Caco-2 (cell line): Measurements from ENCODE around the gene PHEX. TPM values are rescaled to one million over a fixed set of nuclear protein-coding genes. Genes with fewer than 3 reads are reported as not detected.

Source experiments
- BruUV-seq: library from RNA; stranded (reverse); fragments of 400-500 nt; replicated peaks from 2 replicates; lab custom pipeline; 2021; lab: Mats Ljungman, UMichigan
- CTCF ChIA-PET: fragments of 300-600 bp; sonication (Branson Sonifier 250); formaldehyde crosslinking; loops from one replicate; lab custom pipeline; 2022; ENCODE audit warnings: antibody characterized with exemption; lab: Charles Lee
- POLR2A ChIA-PET: fragments of 300-600 bp; sonication (Branson Sonifier 250); formaldehyde crosslinking; loops from one replicate; lab custom pipeline; 2022; ENCODE audit warnings: antibody characterized with exemption; lab: Charles Lee
- DNase-seq, 2 experiments: peaks; one replicate each; pipeline versions ENCODE4 v3.0.0 to v3.0.0-alpha.2; 2020 to 2022
- H3K27me3 ChIP-seq: replicated peaks from 2 replicates; pipeline ENCODE4 v1.6.0; 2011; ENCODE audit warnings: low read length; ENCODE audit not compliant: control insufficient read depth, insufficient read depth
- H3K36me3 ChIP-seq: 2 replicates; pipeline ENCODE4 v1.5.1; 2011; ENCODE audit warnings: low read length; ENCODE audit not compliant: control insufficient read depth, insufficient read depth
- H3K4me1 ChIP-seq: fragments of 250-450 bp; sonication (Bioruptor Pico); 2 replicates; pipeline ENCODE4 v1.5.1; 2020; ENCODE audit warnings: mild to moderate bottlenecking
- H3K4me3 ChIP-seq: 2 replicates; pipeline ENCODE4 v1.5.1; 2011; ENCODE audit warnings: low read depth, mild to moderate bottlenecking, control low read depth, low read length
- H3K9me3 ChIP-seq: fragments of 250-450 bp; sonication (Bioruptor Pico); 2 replicates; pipeline ENCODE4 v1.5.1; 2020; ENCODE audit warnings: mild to moderate bottlenecking, moderate library complexity
- H3K27ac Mint-ChIP-seq: one replicate; pipeline ENCODE4 v1.8.0; 2022; ENCODE audit warnings: mixed read lengths; ENCODE audit not compliant: unreplicated experiment
- H3K27me3 Mint-ChIP-seq: one replicate; pipeline ENCODE4 v1.8.0; 2022; ENCODE audit warnings: mixed read lengths; ENCODE audit not compliant: insufficient read depth, unreplicated experiment
- H3K36me3 Mint-ChIP-seq: one replicate; pipeline ENCODE4 v1.8.0; 2022; ENCODE audit warnings: mild to moderate bottlenecking, mixed read lengths; ENCODE audit not compliant: insufficient read depth, unreplicated experiment
- H3K4me1 Mint-ChIP-seq: one replicate; pipeline ENCODE4 v1.8.0; 2022; ENCODE audit warnings: low read depth, mixed read lengths; ENCODE audit not compliant: unreplicated experiment
- H3K4me3 Mint-ChIP-seq: one replicate; pipeline ENCODE4 v1.8.0; 2022; ENCODE audit warnings: mild to moderate bottlenecking, moderate library complexity, mixed read lengths; ENCODE audit not compliant: unreplicated experiment
- H3K9me3 Mint-ChIP-seq: one replicate; pipeline ENCODE4 v1.8.0; 2022; ENCODE audit warnings: mixed read lengths; ENCODE audit not compliant: unreplicated experiment
- intact Hi-C: fragments of 100-400 bp; cut with micrococcal nuclease; formaldehyde crosslinking; loops from one replicate; pipeline ENCODE4 v1.10.0; 2022; ENCODE audit not compliant: unreplicated experiment
- total RNA-seq: library from RNA; stranded (reverse); gene quantifications from 2 replicates; pipeline ENCODE4 v1.2.3, GENCODE V29; 2022
- TF ChIP-seq, protein P1 (sequence below), 2 experiments: fragments of 200-600 bp in 1 of 2; IDR thresholded peaks; 1 replicate in 1 of 2; 2 replicates in 1 of 2; pipeline versions ENCODE4 v1.5.1 to v1.8.0; 2011 to 2022; ENCODE audit warnings: antibody characterized with exemption in 1 of 2, control low read depth in 1 of 2, inconsistent platforms in 1 of 2, low read depth in 1 of 2, low read length in 1 of 2, mild to moderate bottlenecking in 1 of 2, moderate library complexity in 1 of 2; ENCODE audit not compliant: insufficient read depth in 1 of 2, severe bottlenecking in 1 of 2, unreplicated experiment in 1 of 2

PHEX gene
- total RNA-seq, 1 experiment from 2014 or later: 0.75 TPM

GRCh38 chrX:22004866-22005265 lies 27.3 kb upstream of the PHEX start:
- TF ChIP-seq, protein P1, sequence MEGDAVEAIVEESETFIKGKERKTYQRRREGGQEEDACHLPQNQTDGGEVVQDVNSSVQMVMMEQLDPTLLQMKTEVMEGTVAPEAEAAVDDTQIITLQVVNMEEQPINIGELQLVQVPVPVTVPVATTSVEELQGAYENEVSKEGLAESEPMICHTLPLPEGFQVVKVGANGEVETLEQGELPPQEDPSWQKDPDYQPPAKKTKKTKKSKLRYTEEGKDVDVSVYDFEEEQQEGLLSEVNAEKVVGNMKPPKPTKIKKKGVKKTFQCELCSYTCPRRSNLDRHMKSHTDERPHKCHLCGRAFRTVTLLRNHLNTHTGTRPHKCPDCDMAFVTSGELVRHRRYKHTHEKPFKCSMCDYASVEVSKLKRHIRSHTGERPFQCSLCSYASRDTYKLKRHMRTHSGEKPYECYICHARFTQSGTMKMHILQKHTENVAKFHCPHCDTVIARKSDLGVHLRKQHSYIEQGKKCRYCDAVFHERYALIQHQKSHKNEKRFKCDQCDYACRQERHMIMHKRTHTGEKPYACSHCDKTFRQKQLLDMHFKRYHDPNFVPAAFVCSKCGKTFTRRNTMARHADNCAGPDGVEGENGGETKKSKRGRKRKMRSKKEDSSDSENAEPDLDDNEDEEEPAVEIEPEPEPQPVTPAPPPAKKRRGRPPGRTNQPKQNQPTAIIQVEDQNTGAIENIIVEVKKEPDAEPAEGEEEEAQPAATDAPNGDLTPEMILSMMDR (IDR thresholded peaks at IDR 0.05; ENCODE audit: insufficient read depth in 1 of 2, low read depth in 1 of 2, low read length in 1 of 2, severe bottlenecking in 1 of 2, unreplicated experiment in 1 of 2): no peak
- BruUV-seq: no TSS peak
- no peaks in the 10 kb centered on the region for H3K27me3 Mint-ChIP-seq

DNA sequence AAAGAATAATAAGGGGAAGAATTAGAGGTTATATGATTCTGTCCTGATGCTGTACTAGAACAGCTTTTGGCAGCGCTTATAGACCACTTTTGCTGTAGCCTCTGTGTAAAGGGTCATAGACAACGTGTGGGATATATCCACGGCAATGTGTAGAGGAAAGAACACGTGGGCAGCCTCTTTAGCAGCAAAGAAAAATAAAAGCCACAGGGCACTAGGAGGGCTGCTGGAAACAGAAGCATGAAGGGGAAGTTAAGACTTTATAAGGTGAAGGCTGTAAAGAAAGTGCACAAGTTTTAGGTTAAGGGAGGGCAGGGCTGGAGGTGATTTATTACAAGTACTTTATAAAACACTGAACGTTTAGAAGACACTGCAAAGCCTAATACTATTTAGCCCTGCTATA lies 20.1 kb upstream of the PHEX start:
- no TSS peak for BruUV-seq
- peaks cover 18% of the 10 kb centered on the region for H3K36me3 Mint-ChIP-seq
- ChIA-PET POLR2A (no interaction called here), CTCF (no interaction called here)
- H3K4me1 ChIP-seq: no peaks in the 10 kb centered on the region
- no peaks in the 10 kb centered on the region for H3K4me1 Mint-ChIP-seq
- no peak overlapping the region for H3K27ac Mint-ChIP-seq
- no peaks in the 10 kb centered on the region for H3K36me3 ChIP-seq
- H3K4me3 Mint-ChIP-seq: no peak overlapping the region
- no peaks in the 10 kb centered on the region for H3K27me3 Mint-ChIP-seq
- H3K27me3 ChIP-seq: no peaks in the 10 kb centered on the region
- no peaks in the 10 kb centered on the region for H3K9me3 ChIP-seq
- intact Hi-C loops: no loop called here
- no peak overlapping the region for H3K4me3 ChIP-seq
- TF ChIP-seq, protein P1 (IDR thresholded peaks at IDR 0.05; ENCODE audit: insufficient read depth in 1 of 2, low read depth in 1 of 2, low read length in 1 of 2, severe bottlenecking in 1 of 2, unreplicated experiment in 1 of 2): no peak
- no peak for DNase-seq
- H3K9me3 Mint-ChIP-seq: no peaks in the 10 kb centered on the region

More at GRCh38 chrX:22004866-22005265, 27.3 kb upstream of the PHEX start:
- no peak for DNase-seq
- ChIA-PET POLR2A (no interaction called here), CTCF (no interaction called here)
- no peaks in the 10 kb centered on the region for H3K4me1 ChIP-seq
- H3K4me3 Mint-ChIP-seq: no peak overlapping the region
- H3K27ac Mint-ChIP-seq: no peak overlapping the region
- peaks cover 52% of the 10 kb centered on the region for H3K36me3 Mint-ChIP-seq
- no peaks in the 10 kb centered on the region for H3K4me1 Mint-ChIP-seq
- H3K27me3 ChIP-seq: no peaks in the 10 kb centered on the region
- H3K36me3 ChIP-seq: no peaks in the 10 kb centered on the region
- no peaks in the 10 kb centered on the region for H3K9me3 ChIP-seq
- H3K4me3 ChIP-seq: no peak overlapping the region
- intact Hi-C loops: no loop called here
- H3K9me3 Mint-ChIP-seq: no peaks in the 10 kb centered on the region

DNA sequence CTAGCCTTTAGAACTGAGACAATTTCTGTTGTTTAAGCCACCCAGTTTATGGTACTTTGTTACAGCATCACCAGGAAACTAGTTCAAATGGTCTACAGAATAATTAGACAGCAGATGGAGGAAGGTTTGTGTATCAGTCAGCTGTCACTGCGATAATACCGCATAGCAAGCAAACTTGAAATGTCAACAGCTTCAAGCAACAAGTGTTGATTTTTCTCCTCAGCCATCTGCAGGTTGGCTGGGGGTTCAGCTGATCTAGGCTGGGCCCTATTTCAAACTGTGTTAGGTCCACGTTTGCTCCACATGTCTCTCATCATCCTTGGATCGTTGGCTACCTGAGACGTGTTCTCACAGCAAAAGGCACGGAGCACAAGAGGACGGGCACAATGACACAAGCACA lies 19.2 kb upstream of the PHEX start:
- TF ChIP-seq, protein P1 (IDR thresholded peaks at IDR 0.05; ENCODE audit: insufficient read depth in 1 of 2, low read depth in 1 of 2, low read length in 1 of 2, severe bottlenecking in 1 of 2, unreplicated experiment in 1 of 2): no peak
- Histone ChIP-seq H3K4me1 (no peaks in the 10 kb centered on the region), H3K4me3 (no peak overlapping the region), H3K27me3 (no peaks in the 10 kb centered on the region), H3K9me3 (no peaks in the 10 kb centered on the region), H3K36me3 (no peaks in the 10 kb centered on the region)
- intact Hi-C loops: no loop called here
- Mint-ChIP-seq H3K4me1 (no peaks in the 10 kb centered on the region), H3K27me3 (no peaks in the 10 kb centered on the region), H3K27ac (no peak overlapping the region), H3K4me3 (no peak overlapping the region), H3K9me3 (no peaks in the 10 kb centered on the region), H3K36me3 (peaks cover 16% of the 10 kb centered on the region)
- ChIA-PET POLR2A (no interaction called here), CTCF (no interaction called here)
- DNase-seq: no peak
- BruUV-seq: no TSS peak
